Osteoblast (primary cell): Measurements from ENCODE around the gene GCNT2. TPM values are rescaled to one million over a fixed set of nuclear protein-coding genes. Genes with fewer than 3 reads are reported as not detected.

ENCODE experiments used
- DNase-seq: peaks from one replicate; pipeline ENCODE4 v3.0.0; 2011; ENCODE audit warnings: low spot score, mixed read lengths; ENCODE audit not compliant: insufficient read length; ENCODE audit errors: missing footprints
- H2AFZ ChIP-seq: 2 replicates; pipeline ENCODE4 v1.6.0; 2011; ENCODE audit warnings: mild to moderate bottlenecking, low read length
- H3K27ac ChIP-seq: 2 replicates; pipeline ENCODE4 v1.5.1; 2011; ENCODE audit warnings: mild to moderate bottlenecking, low read depth, low read length, moderate library complexity
- H3K27me3 ChIP-seq: 2 replicates; pipeline ENCODE4 v1.6.0; 2012; ENCODE audit warnings: mild to moderate bottlenecking, control low read depth, inconsistent platforms, low read length, moderate library complexity; ENCODE audit not compliant: insufficient read depth
- H3K36me3 ChIP-seq: 2 replicates; pipeline ENCODE4 v1.5.1; 2011; ENCODE audit warnings: mild to moderate bottlenecking, low read length, control low read depth, moderate library complexity; ENCODE audit not compliant: insufficient read depth
- H3K4me1 ChIP-seq: 2 replicates; pipeline ENCODE4 v1.5.1; 2011; ENCODE audit warnings: mild to moderate bottlenecking, low read length, control low read depth, moderate library complexity; ENCODE audit not compliant: insufficient read depth
- H3K4me2 ChIP-seq: 2 replicates; pipeline ENCODE4 v1.6.0; 2011; ENCODE audit warnings: mild to moderate bottlenecking, low read length; ENCODE audit not compliant: insufficient read depth
- H3K4me3 ChIP-seq: fragments of 200-600 bp; sonication (generic); 3 replicates; pipeline ENCODE4 v1.5.1; 2012; ENCODE audit warnings: mild to moderate bottlenecking, low read length, inconsistent platforms; ENCODE audit not compliant: insufficient read depth
- H3K79me2 ChIP-seq: 2 replicates; pipeline ENCODE4 v1.6.0; 2012; ENCODE audit warnings: mild to moderate bottlenecking, low read length, control low read depth, inconsistent platforms; ENCODE audit not compliant: insufficient read depth
- H3K9me3 ChIP-seq: 2 replicates; pipeline ENCODE4 v1.5.1; 2011; ENCODE audit warnings: low read depth, low read length, control low read depth
- H4K20me1 ChIP-seq: 2 replicates; pipeline ENCODE4 v1.6.0; 2012; ENCODE audit warnings: mild to moderate bottlenecking, low read length, control low read depth; ENCODE audit not compliant: insufficient read depth
- CTCF ChIP-seq: IDR thresholded peaks from 2 replicates; pipeline ENCODE4 v1.5.1; 2011; ENCODE audit warnings: mild to moderate bottlenecking, low read depth, low read length, moderate library complexity; ENCODE audit errors: extremely low read depth
- total RNA-seq: library from RNA; depleted of rRNA; stranded (reverse); fragments of >200 nt; gene quantifications from 2 replicates; pipeline ENCODE4 v1.2.3, GENCODE V29; 2012

The GCNT2 gene
- total RNA-seq, 1 donor = 0.72 TPM

GRCh38 chr6:10640412-10640811, 119.3 kb downstream of the GCNT2 start:
- DNase-seq = no peak
- no peak overlapping the region for H2AFZ ChIP-seq
- no peak overlapping the region for H3K4me2 ChIP-seq
- no peaks in the 10 kb centered on the region for H3K27me3 ChIP-seq
- no peak for TF ChIP-seq CTCF
- no peak overlapping the region for H3K27ac ChIP-seq
- no peaks in the 10 kb centered on the region for H4K20me1 ChIP-seq
- no peaks in the 10 kb centered on the region for H3K79me2 ChIP-seq
- H3K36me3 ChIP-seq = no peaks in the 10 kb centered on the region
- no peaks in the 10 kb centered on the region for H3K4me1 ChIP-seq
- no peak overlapping the region for H3K4me3 ChIP-seq
- H3K9me3 ChIP-seq = no peaks in the 10 kb centered on the region

- Histone ChIP-seq H3K9me3 (no peaks in the 10 kb centered on the region), H3K4me2 (no peak overlapping the region), H3K27me3 (no peaks in the 10 kb centered on the region), H4K20me1 (no peaks in the 10 kb centered on the region), H2AFZ (no peak overlapping the region), H3K27ac (no peak overlapping the region), H3K36me3 (no peaks in the 10 kb centered on the region), H3K79me2 (no peaks in the 10 kb centered on the region), H3K4me1 (no peaks in the 10 kb centered on the region), H3K4me3 (no peak overlapping the region)
- TF ChIP-seq CTCF = no peak
- no peak for DNase-seq
Observed at GRCh38 chr6:10641528-10641927, 120.4 kb downstream of the GCNT2 start.

- Histone ChIP-seq H3K36me3 (no peaks in the 10 kb centered on the region), H3K4me1 (no peaks in the 10 kb centered on the region), H2AFZ (no peak overlapping the region), H3K27me3 (no peaks in the 10 kb centered on the region), H3K27ac (no peak overlapping the region), H3K4me2 (no peak overlapping the region), H3K79me2 (no peaks in the 10 kb centered on the region), H3K9me3 (no peaks in the 10 kb centered on the region), H4K20me1 (no peaks in the 10 kb centered on the region), H3K4me3 (no peak overlapping the region)
- no peak for DNase-seq
- TF ChIP-seq CTCF = no peak
Observed at GRCh38 chr6:10643201-10643651, 122.1 kb downstream of the GCNT2 start.

- no peaks in the 10 kb centered on the region for H3K79me2 ChIP-seq
- H2AFZ ChIP-seq = no peak overlapping the region
- H3K4me3 ChIP-seq = no peak overlapping the region
- no peak for TF ChIP-seq CTCF
- H3K4me2 ChIP-seq = no peak overlapping the region
- H4K20me1 ChIP-seq = no peaks in the 10 kb centered on the region
- no peak for DNase-seq
- H3K27ac ChIP-seq = no peak overlapping the region
- no peaks in the 10 kb centered on the region for H3K9me3 ChIP-seq
- H3K36me3 ChIP-seq = no peaks in the 10 kb centered on the region
- H3K4me1 ChIP-seq = no peaks in the 10 kb centered on the region
- H3K27me3 ChIP-seq = no peaks in the 10 kb centered on the region
Observed at GRCh38 chr6:10644225-10644624, 123.1 kb downstream of the GCNT2 start.
